ENCODE measurements around the gene DDR1.

The DDR1 gene

DNA sequence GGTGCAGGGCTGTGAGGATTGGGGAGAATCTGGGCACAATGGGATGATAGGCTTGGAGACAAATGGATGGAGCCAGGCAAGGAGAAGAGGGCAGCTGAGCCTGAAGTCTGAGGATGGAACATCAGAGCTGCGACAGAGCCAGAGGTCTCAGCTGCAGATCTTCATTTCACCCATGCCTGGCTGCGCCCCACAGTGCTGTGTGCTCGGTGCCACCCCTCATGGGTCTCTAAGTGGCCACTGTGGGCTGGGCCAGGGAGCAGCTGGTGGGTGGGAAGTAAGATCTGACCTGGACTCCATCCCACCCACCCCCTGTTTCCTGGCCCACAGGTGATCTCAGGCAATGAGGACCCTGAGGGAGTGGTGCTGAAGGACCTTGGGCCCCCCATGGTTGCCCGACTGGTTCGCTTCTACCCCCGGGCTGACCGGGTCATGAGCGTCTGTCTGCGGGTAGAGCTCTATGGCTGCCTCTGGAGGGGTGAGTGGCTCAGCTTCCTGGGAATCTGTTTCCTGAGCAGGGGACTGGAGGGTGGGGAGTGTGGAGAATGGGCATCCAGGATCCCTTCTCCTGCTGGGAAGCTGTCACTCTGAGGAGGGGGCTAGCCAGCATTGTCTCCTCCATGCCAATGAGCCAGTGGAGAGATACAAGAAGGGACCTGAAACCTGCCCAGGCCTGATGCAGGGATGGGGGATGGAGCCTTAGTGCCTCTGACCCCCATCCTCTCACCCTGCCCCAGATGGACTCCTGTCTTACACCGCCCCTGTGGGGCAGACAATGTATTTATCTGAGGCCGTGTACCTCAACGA is 6.5 kb downstream of the DDR1 start:
- H3K4me3 ChIP-seq (replicated peaks; ENCODE audit: low read depth, low read length): no peak overlapping the region
- TF ChIP-seq, protein P1, sequence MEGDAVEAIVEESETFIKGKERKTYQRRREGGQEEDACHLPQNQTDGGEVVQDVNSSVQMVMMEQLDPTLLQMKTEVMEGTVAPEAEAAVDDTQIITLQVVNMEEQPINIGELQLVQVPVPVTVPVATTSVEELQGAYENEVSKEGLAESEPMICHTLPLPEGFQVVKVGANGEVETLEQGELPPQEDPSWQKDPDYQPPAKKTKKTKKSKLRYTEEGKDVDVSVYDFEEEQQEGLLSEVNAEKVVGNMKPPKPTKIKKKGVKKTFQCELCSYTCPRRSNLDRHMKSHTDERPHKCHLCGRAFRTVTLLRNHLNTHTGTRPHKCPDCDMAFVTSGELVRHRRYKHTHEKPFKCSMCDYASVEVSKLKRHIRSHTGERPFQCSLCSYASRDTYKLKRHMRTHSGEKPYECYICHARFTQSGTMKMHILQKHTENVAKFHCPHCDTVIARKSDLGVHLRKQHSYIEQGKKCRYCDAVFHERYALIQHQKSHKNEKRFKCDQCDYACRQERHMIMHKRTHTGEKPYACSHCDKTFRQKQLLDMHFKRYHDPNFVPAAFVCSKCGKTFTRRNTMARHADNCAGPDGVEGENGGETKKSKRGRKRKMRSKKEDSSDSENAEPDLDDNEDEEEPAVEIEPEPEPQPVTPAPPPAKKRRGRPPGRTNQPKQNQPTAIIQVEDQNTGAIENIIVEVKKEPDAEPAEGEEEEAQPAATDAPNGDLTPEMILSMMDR (IDR thresholded peaks at IDR 0.05; ENCODE audit: low read depth, low read length, missing control alignments): no peak
- no peak for DNase-seq (ENCODE audit: extremely low read depth, low read depth)

GRCh38 chr6:30891450-30891723 is 7.1 kb downstream of the DDR1 start:
- H3K4me3 ChIP-seq (replicated peaks; ENCODE audit: low read depth, low read length): no peak overlapping the region
- no peak for DNase-seq (ENCODE audit: extremely low read depth, low read depth)
- TF ChIP-seq, protein P1 (IDR thresholded peaks at IDR 0.05; ENCODE audit: low read depth, low read length, missing control alignments): no peak

DNA sequence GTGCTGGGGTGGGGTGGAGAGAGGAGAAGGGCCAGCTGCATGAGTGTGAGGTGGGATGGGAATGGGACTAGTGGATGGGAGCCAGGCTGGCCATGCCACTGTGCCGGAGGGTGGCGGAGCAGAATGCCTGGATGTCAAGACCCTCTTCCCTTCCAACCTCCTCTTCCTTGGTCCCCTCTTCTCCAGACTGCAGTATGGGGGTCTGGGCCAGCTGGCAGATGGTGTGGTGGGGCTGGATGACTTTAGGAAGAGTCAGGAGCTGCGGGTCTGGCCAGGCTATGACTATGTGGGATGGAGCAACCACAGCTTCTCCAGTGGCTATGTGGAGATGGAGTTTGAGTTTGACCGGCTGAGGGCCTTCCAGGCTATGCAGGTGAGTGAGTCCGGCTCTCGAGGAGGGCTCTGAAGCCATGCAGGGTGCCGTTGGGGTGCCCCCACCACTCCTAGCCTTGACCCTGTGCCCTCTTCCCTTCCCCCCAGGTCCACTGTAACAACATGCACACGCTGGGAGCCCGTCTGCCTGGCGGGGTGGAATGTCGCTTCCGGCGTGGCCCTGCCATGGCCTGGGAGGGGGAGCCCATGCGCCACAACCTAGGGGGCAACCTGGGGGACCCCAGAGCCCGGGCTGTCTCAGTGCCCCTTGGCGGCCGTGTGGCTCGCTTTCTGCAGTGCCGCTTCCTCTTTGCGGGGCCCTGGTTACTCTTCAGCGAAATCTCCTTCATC is 7.7 kb downstream of the DDR1 start:
- DNase-seq (ENCODE audit: extremely low read depth, low read depth): no peak
- no peak overlapping the region for H3K4me3 ChIP-seq (replicated peaks; ENCODE audit: low read depth, low read length)
- TF ChIP-seq, protein P1 (IDR thresholded peaks at IDR 0.05; ENCODE audit: low read depth, low read length, missing control alignments): no peak

DNA sequence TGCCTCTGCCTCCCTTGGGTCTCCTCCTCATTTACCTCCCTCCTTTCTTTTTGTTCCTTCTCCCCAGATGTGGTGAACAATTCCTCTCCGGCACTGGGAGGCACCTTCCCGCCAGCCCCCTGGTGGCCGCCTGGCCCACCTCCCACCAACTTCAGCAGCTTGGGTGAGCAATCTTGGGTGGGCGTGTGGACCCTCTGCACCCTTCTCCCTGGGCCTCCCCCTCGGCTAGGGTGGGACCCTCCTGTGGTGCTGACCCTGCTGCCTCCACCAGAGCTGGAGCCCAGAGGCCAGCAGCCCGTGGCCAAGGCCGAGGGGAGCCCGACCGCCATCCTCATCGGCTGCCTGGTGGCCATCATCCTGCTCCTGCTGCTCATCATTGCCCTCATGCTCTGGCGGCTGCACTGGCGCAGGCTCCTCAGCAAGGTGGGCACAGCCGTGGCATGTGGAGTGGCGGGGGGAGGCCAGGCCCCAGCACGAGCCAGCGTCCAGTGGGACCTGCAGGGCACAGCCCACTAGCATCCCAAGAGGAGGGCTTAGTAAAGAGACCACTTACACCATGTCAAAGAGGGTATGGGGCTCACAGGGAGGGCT is 8.8 kb downstream of the DDR1 start:
- DNase-seq (ENCODE audit: extremely low read depth, low read depth): no peak
- TF ChIP-seq, protein P1 (IDR thresholded peaks at IDR 0.05; ENCODE audit: low read depth, low read length, missing control alignments): peak; percentile 30
- H3K4me3 ChIP-seq (replicated peaks; ENCODE audit: low read depth, low read length): no peak overlapping the region

DNA sequence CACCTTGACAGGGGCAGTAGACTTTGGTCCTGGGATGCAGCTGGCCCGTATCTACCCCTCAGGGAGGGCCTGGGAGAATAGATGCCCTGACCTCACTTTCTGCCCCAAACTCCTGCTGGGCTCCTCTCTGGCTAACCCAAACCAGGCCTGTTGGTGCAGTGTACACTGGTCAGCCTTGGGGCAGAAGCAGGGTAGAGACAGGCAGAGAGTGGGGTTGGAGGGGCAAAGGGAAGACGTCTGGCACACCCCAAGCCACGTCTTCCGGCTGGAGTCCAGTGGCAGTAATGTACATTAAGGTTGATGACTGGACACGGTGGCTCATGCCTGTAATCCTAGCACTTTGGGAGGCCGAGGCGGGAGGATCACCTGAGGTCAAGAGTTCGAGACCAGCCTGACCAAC is 9.3 kb downstream of the DDR1 start:
- H3K4me3 ChIP-seq (replicated peaks; ENCODE audit: low read depth, low read length): no peak overlapping the region
- DNase-seq (ENCODE audit: extremely low read depth, low read depth): no peak
- TF ChIP-seq, protein P1 (IDR thresholded peaks at IDR 0.05; ENCODE audit: low read depth, low read length, missing control alignments): no peak

DNA sequence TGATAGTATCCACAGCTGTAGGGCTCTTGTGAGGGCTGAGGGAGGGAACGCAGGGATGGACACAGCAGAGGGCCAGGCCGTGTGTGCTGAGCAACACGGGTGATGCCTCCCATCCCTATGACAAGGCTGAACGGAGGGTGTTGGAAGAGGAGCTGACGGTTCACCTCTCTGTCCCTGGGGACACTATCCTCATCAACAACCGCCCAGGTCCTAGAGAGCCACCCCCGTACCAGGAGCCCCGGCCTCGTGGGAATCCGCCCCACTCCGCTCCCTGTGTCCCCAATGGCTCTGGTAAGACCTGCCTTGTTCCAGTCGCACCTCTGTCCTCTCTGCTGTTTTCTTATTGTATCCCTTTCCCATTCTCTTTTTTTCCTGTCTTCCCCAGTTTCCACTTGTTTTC is 10.1 kb downstream of the DDR1 start:
- no peak for DNase-seq (ENCODE audit: extremely low read depth, low read depth)
- TF ChIP-seq, protein P1 (IDR thresholded peaks at IDR 0.05; ENCODE audit: low read depth, low read length, missing control alignments): no peak
- no peak overlapping the region for H3K4me3 ChIP-seq (replicated peaks; ENCODE audit: low read depth, low read length)
